GM10847 (cell line): ENCODE measurements around the gene MOK.

Experiments
- POLR2A ChIP-seq: IDR thresholded peaks from 2 replicates; pipeline ENCODE4 v1.6.1; 2011; ENCODE audit not compliant: insufficient read length; ENCODE audit errors: extremely low read depth

MOK gene

GRCh38 chr14:102238131-102238530 is 66.8 kb downstream of the MOK start:
- TF ChIP-seq POLR2A: no peak

GRCh38 chr14:102236026-102236425 is 68.9 kb downstream of the MOK start:
- TF ChIP-seq POLR2A: no peak

- TF ChIP-seq POLR2A: no peak
Measured at GRCh38 chr14:102235275-102235897, 69.6 kb downstream of the MOK start.

- no peak for TF ChIP-seq POLR2A
Measured at GRCh38 chr14:102234331-102235264, 70.4 kb downstream of the MOK start.

DNA sequence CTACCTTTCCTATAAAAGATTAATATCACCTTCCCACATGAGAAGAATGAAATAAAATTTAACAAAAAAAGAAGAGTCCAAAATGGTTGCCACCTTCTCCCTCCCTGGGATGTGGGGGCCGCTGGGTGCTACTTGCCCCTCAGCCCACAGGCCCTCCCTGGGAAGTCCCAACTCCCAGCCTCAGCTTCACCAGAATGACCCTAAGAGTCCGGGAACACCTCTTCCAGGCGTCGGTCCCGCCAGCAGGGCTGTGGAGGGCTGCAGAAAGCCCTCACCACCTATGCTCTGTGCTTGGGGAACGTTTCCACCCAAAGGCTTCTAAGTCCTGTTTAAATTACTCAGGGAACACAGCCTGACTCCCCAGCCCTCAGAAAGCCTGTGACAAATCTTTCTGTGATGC is 71.9 kb downstream of the MOK start:
- no peak for TF ChIP-seq POLR2A

DNA sequence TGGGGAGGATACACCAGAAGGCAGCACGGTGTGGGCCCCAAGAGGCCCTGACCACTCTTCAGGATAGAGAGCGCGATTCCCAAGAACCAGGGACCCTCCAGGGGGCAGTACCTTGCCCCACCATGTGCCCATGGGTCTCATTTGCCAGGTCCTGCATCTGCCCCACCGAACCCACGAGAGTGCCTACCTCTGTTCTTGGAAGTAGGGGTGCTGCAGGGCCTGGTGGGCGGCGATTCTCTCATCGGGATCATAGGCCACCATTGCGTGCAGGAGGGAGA is 72.7 kb downstream of the MOK start:
- no peak for TF ChIP-seq POLR2A

DNA sequence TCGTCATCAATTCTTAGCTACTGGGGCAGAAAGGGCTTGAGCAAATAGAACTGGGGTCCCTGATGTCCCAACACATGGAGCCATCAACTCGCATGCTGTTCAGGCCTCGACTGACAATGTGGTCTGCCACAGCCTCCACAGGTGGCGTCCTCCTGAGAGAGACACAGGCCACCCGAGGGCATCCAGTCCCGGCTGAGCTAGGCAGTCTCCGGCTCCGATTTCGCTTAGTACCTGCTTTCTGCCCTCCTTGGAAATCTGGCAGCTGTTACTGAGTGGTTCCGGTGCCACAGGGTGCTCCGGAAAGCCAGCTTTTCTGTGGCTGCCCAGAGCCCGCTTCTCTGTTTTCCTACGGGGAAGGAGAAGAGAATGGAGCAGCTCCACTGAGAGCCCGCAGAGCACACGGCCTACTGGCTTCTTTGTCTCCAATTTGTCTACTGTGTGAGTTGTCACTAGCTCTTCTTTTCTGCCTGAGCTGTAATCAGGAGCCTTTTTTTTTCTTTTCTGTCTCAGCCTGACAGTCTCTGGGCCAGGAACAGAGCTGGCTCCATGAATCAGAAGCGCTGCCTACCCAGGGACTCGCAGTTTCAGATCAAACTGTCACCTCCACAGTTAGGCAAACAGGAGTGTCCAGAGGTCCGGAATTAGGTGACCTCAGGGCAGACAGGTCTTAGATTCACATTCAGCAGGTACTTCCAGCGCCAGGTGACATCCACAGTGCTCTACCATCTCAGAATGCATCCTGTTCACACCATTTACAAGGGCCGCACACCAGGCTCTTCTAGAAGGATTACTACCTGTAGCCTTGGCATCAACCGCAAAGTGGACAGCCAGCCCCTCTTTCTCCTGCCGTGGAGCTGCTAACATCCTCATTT is 73.3 kb downstream of the MOK start:
- no peak for TF ChIP-seq POLR2A

DNA sequence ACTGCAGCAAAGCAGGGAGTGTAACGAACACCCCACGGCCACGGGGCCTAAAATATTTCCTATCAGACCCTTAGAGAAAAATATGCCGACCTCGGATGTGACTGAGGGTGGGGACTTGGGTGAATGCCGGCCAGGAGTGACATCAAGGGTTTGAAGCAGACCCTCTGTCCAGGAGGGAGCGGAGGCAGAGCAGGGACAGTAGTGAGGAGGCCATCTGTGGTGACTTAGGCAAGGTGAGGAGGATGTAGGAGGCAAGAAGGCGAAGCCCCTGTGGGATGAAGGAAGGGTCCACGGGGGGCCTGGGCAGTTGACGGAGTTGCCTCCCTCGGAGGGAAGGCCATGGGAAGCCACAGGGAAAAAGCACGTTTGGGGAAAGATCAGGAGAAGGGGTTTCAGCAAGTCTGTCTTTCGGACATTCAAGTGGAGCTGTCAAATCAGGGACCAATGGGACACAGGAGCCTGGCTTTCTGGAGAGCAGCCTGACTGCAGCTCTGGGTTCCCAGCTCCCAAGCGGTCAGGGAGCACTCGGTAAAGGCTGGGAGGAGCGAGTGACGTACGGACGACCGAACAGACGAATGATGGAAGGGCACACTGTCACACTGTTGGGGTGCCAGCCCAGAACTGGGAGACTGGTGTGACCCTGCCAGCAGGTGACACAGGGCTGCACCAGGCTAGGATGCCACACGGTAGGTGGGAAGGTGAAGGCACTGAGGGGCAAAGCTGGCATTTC is 74.3 kb downstream of the MOK start:
- TF ChIP-seq POLR2A: no peak

DNA sequence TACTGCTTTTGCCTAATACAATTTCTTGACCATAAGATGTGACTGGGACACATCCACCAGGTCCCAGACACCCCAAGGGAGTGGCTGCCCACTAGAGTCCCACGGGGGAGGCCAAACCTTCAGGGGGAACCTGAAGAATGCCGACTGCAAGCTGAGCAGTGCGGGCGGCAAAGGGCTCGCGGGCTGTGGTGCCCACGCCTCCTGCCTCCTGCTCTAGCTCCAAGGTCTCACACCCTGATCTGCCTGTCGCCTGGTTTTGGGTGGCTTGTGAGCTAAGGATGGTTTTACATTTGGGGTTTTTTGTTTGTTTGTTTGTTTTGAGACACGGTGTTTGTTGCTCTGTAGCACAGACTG is 75.2 kb downstream of the MOK start:
- no peak for TF ChIP-seq POLR2A

GRCh38 chr14:102229071-102229738 is 75.8 kb downstream of the MOK start:
- TF ChIP-seq POLR2A: no peak

DNA sequence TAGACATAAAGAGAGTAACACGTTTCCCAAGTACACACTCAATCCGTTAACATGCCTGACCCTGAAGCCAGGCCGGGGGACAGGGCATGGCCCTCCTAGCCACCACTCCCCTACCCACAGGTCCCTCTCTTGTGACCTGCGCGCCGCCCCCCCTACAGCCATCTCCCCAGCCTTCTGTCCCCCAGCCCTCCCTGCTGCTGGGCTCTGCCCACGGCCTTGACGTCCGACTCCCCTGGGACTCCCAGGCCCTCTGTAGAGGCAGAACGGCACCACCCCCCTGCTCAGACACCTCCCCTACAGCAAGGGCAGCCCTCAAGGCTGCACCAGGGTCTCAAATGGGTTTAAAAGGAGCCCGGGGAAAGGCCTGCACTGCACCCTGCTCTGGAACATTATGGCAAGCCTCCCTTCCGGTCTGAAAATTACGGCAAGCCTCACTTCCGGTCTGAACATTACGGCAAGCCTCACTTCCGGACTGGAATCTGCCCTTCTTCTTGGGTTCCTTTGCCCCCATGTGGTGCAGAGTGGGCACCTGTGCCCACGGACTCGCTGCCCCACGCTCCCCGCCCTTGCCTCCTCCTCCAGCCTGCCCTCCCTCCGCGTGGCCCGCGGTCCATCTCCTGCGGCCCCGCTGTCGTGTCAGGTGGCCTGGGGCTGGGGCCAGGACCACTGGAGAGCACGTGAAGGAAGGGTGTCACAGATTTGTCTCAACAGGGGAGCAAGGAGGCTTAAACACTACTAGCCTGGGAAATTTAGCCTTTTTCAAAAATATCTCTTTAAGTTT is 77.6 kb downstream of the MOK start:
- no peak for TF ChIP-seq POLR2A

- no peak for TF ChIP-seq POLR2A
Measured at GRCh38 chr14:102226356-102227125, 78.4 kb downstream of the MOK start.

GRCh38 chr14:102225936-102226335 is 79.0 kb downstream of the MOK start:
- TF ChIP-seq POLR2A: no peak
